ENCODE results near the gene OVOL1.

GRCh38 chr11:65790104-65790901, 3.4 kb downstream of the OVOL1 start:
- TF ChIP-seq POLR2A (IDR thresholded peaks at IDR 0.05) = no peak
- TF ChIP-seq POLR2AphosphoS5 (IDR thresholded peaks at IDR 0.05) = no peak
- TF ChIP-seq, protein P1, sequence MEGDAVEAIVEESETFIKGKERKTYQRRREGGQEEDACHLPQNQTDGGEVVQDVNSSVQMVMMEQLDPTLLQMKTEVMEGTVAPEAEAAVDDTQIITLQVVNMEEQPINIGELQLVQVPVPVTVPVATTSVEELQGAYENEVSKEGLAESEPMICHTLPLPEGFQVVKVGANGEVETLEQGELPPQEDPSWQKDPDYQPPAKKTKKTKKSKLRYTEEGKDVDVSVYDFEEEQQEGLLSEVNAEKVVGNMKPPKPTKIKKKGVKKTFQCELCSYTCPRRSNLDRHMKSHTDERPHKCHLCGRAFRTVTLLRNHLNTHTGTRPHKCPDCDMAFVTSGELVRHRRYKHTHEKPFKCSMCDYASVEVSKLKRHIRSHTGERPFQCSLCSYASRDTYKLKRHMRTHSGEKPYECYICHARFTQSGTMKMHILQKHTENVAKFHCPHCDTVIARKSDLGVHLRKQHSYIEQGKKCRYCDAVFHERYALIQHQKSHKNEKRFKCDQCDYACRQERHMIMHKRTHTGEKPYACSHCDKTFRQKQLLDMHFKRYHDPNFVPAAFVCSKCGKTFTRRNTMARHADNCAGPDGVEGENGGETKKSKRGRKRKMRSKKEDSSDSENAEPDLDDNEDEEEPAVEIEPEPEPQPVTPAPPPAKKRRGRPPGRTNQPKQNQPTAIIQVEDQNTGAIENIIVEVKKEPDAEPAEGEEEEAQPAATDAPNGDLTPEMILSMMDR (IDR thresholded peaks at IDR 0.05) = no peak
- no peak for TF ChIP-seq EP300 (IDR thresholded peaks at IDR 0.05)
